CD14-positive monocyte (primary cell): ENCODE measurements around the gene WDR64. TPM values are rescaled to one million over a fixed set of nuclear protein-coding genes. Genes with fewer than 3 reads are reported as not detected.

Experiments
- DNase-seq, 3 donors: peaks; one replicate each; pipeline ENCODE4 v3.0.0-alpha.2; 2011 to 2022
- H2AFZ ChIP-seq: 2 replicates; pipeline ENCODE4 v1.6.0; 2012; ENCODE audit warnings: mild to moderate bottlenecking, low read depth, low read length, inconsistent platforms; ENCODE audit not compliant: insufficient read depth, poor library complexity, severe bottlenecking
- H3K27ac ChIP-seq, 2 donors: 1 replicate in 1 of 2; 2 replicates in 1 of 2; pipeline ENCODE4 v1.5.1; 2012 to 2013; ENCODE audit warnings: low read length in 2 of 2, control low read depth in 1 of 2, inconsistent platforms in 1 of 2, low read depth in 1 of 2, mild to moderate bottlenecking in 1 of 2
- H3K27me3 ChIP-seq, 2 donors: one replicate each; pipeline versions ENCODE4 v1.6.0 to v1.6.1; 2011 to 2013; ENCODE audit warnings: low read length in 2 of 2; ENCODE audit not compliant: control insufficient read depth in 2 of 2, insufficient read depth in 2 of 2
- H3K36me3 ChIP-seq, 2 donors: replicated peaks in 1 of 2; 1 replicate in 1 of 2; 2 replicates in 1 of 2; pipeline versions ENCODE4 v1.5.1 to v1.6.1; 2012 to 2013; ENCODE audit warnings: low read length in 2 of 2, control low read depth in 1 of 2, inconsistent platforms in 1 of 2, mild to moderate bottlenecking in 1 of 2; ENCODE audit not compliant: insufficient read depth in 2 of 2, control insufficient read depth in 1 of 2
- H3K4me1 ChIP-seq, 2 donors: 1 replicate in 1 of 2; 2 replicates in 1 of 2; pipeline versions ENCODE4 v1.5.1 to v1.6.1; 2012 to 2013; ENCODE audit warnings: low read length in 2 of 2, control low read depth in 1 of 2, inconsistent platforms in 1 of 2, mild to moderate bottlenecking in 1 of 2, moderate library complexity in 1 of 2; ENCODE audit not compliant: insufficient read depth in 2 of 2, control insufficient read depth in 1 of 2
- H3K4me2 ChIP-seq: replicated peaks from 2 replicates; pipeline ENCODE3; 2012; ENCODE audit warnings: low read length, moderate library complexity, mild to moderate bottlenecking; ENCODE audit not compliant: poor library complexity, severe bottlenecking; ENCODE audit errors: extremely low read depth
- H3K4me3 ChIP-seq, 3 experiments: fragments of 200-600 bp in 1 of 3; sonication (generic) in 1 of 3; replicated peaks in 1 of 3; 1 replicate in 2 of 3; 2 replicates in 1 of 3; pipeline ENCODE4 v1.5.1; 2011 to 2013; ENCODE audit warnings: low read length in 3 of 3, mild to moderate bottlenecking in 3 of 3, control low read depth in 2 of 3, low read depth in 2 of 3, inconsistent platforms in 1 of 3, moderate library complexity in 1 of 3
- H3K79me2 ChIP-seq: 2 replicates; pipeline ENCODE4 v1.6.0; 2012; ENCODE audit warnings: mild to moderate bottlenecking, control low read depth, inconsistent platforms, low read length, moderate library complexity; ENCODE audit not compliant: insufficient read depth
- H3K9ac ChIP-seq: 2 replicates; pipeline ENCODE4 v1.6.0; 2017; ENCODE audit warnings: low read length, mild to moderate bottlenecking; ENCODE audit not compliant: insufficient read depth, poor library complexity, severe bottlenecking
- H3K9me3 ChIP-seq, 2 donors: replicated peaks in 1 of 2; 1 replicate in 1 of 2; 2 replicates in 1 of 2; pipeline versions ENCODE4 v1.5.1 to v1.6.1; 2012 to 2013; ENCODE audit warnings: low read length in 2 of 2, control low read depth in 1 of 2; ENCODE audit not compliant: control insufficient read depth in 1 of 2, insufficient read depth in 1 of 2
- H4K20me1 ChIP-seq: 2 replicates; pipeline ENCODE4 v1.6.0; 2012; ENCODE audit warnings: mild to moderate bottlenecking, low read length, control low read depth, moderate library complexity; ENCODE audit not compliant: insufficient read depth
- H3K27ac Mint-ChIP-seq, 7 donors: one replicate each; pipeline ENCODE4 v1.8.0; 2020; ENCODE audit warnings: mild to moderate bottlenecking in 7 of 7, mixed read lengths in 7 of 7, moderate library complexity in 6 of 7, inconsistent platforms in 2 of 7
- H3K27me3 Mint-ChIP-seq, 3 donors: one replicate each; pipeline ENCODE4 v1.8.0; 2021 to 2022; ENCODE audit warnings: low read depth in 3 of 3, mild to moderate bottlenecking in 3 of 3, mixed read lengths in 3 of 3, moderate library complexity in 3 of 3, inconsistent platforms in 1 of 3
- H3K36me3 Mint-ChIP-seq, 2 donors: one replicate each; pipeline ENCODE4 v1.8.0; 2020; ENCODE audit warnings: mixed read lengths in 2 of 2, inconsistent platforms in 1 of 2, mild to moderate bottlenecking in 1 of 2
- H3K4me1 Mint-ChIP-seq: one replicate; pipeline ENCODE4 v1.8.0; 2020; ENCODE audit warnings: mild to moderate bottlenecking, mixed read lengths
- H3K4me3 Mint-ChIP-seq, 2 donors: one replicate each; pipeline ENCODE4 v1.8.0; 2020; ENCODE audit warnings: mild to moderate bottlenecking in 2 of 2, mixed read lengths in 2 of 2, moderate library complexity in 1 of 2
- H3K9me3 Mint-ChIP-seq, 7 donors: one replicate each; pipeline ENCODE4 v1.8.0; 2020 to 2022; ENCODE audit warnings: mixed read lengths in 7 of 7, mild to moderate bottlenecking in 6 of 7, moderate library complexity in 6 of 7, inconsistent platforms in 2 of 7
- WGBS: methylation state at CpG from one replicate; pipeline ENCODE4 v1.1.5; 2013; ENCODE audit warnings: missing lambda C conversion rate; ENCODE audit not compliant: insufficient coverage; 5-methylcytosine and 5-hydroxymethylcytosine counted together
- intact Hi-C, 2 donors: fragments of 100-400 bp; cut with micrococcal nuclease; formaldehyde crosslinking; loops; one replicate each; pipeline versions ENCODE4 v1.15.0 to v1.15.1; 2023
- polyA plus RNA-seq, 3 donors: library from polyadenylated mRNA; depleted of rRNA in 1 of 3; unstranded in 2 of 3; stranded (reverse) in 1 of 3; fragments of 300-500 nt in 2 of 3; fragments of >200 nt in 1 of 3; fragmentation: Illumina TruSeq in 2 of 3; gene quantifications; 1 replicate in 2 of 3; 2 replicates in 1 of 3; pipeline ENCODE4 v1.2.3, GENCODE V29; 2012 to 2021
- TF ChIP-seq, protein P1 (sequence below): fragments of 200-600 bp; IDR thresholded peaks from one replicate; pipeline ENCODE4 v1.8.0; 2022; ENCODE audit warnings: antibody characterized with exemption, mild to moderate bottlenecking

WDR64 gene
- polyA plus RNA-seq, 3 donors: not detected

DNA sequence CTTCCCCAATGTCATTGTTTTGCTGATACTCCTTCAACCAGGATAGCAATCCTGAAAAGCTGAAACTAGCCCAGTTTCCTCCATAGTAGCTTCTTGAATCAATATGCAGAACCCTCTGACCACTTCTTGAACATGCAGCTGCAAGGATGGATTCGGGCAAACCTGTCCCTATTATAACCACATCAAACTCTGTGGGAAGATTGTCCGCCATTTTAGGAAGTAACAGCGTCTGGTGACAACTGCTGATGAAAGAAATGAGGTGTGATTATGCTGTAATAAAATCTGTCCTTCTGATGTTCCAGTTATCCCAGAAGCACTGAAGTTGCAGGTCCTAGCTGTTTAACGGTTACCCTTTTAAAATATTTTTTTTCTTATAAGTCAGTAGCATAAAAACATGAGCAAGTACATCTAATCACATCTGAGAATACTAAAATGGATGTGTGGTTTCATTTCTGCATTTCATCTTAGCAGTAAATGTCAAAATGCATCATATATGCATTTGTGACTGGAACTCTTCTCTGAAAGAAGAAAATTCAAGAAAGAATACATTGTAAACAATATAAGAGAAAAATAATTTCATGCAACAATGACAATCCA, 16.4 kb upstream of the WDR64 start:
- no peak overlapping the region for H3K27ac Mint-ChIP-seq

DNA sequence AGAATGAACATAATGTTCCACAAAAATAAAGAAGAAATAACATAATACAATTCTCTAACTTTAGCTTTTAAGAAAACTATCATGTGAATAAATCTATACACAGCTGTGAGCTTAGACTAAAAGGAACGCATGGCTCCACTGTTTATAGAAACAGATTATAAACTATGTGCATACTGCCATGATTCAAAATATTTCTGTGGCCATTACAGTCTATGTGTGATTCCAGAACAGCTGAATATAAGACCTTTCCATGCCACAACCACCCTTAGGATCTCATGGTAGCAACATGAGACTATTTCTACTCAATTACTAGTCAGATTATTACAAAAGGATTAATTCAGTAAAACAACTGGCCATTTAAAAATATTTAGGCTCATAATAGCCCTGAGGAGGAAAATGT, 15.8 kb upstream of the WDR64 start:
- DNase-seq: no peak
- no peak overlapping the region for H3K27ac Mint-ChIP-seq
- Histone ChIP-seq H3K27ac (no peak overlapping the region), H3K9ac (no peak overlapping the region), H2AFZ (no peak overlapping the region), H3K36me3 (peaks cover 6 to 40% of the 10 kb centered on the region in 2 donors), H3K9me3 (no peaks in the 10 kb centered on the region), H4K20me1 (peaks cover 7% of the 10 kb centered on the region), H3K27me3 (no peaks in the 10 kb centered on the region), H3K4me1 (peaks cover 34 to 49% of the 10 kb centered on the region in 2 donors), H3K4me2 (peak overlapping the region; percentile 28), H3K4me3 (no peak overlapping the region), H3K79me2 (peaks cover 86% of the 10 kb centered on the region)
- H3K36me3 Mint-ChIP-seq: peaks cover 25 to 28% of the 10 kb centered on the region in 2 donors
- H3K9me3 Mint-ChIP-seq: no peaks in the 10 kb centered on the region
- TF ChIP-seq, protein P1, sequence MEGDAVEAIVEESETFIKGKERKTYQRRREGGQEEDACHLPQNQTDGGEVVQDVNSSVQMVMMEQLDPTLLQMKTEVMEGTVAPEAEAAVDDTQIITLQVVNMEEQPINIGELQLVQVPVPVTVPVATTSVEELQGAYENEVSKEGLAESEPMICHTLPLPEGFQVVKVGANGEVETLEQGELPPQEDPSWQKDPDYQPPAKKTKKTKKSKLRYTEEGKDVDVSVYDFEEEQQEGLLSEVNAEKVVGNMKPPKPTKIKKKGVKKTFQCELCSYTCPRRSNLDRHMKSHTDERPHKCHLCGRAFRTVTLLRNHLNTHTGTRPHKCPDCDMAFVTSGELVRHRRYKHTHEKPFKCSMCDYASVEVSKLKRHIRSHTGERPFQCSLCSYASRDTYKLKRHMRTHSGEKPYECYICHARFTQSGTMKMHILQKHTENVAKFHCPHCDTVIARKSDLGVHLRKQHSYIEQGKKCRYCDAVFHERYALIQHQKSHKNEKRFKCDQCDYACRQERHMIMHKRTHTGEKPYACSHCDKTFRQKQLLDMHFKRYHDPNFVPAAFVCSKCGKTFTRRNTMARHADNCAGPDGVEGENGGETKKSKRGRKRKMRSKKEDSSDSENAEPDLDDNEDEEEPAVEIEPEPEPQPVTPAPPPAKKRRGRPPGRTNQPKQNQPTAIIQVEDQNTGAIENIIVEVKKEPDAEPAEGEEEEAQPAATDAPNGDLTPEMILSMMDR: no peak
- WGBS: 100% methylated on average over 1 of the region's 1 CpG
- intact Hi-C loops: loop anchor here in 1 of 2 donors (5.0 to 10.0 kb wide), 2 partner anchors 119 to 209 kb away; partner anchors contain the start of genes EXO1 and FH
- no peak overlapping the region for H3K4me3 Mint-ChIP-seq
- no peaks in the 10 kb centered on the region for H3K27me3 Mint-ChIP-seq
- H3K4me1 Mint-ChIP-seq: peaks cover 39% of the 10 kb centered on the region

More for the DNA sequence above, 16.4 kb upstream of the WDR64 start:
- TF ChIP-seq, protein P1: no peak
- intact Hi-C loops: loop anchor here in 1 of 2 donors (5.0 to 10.0 kb wide), 2 partner anchors 118 to 209 kb away; partner anchors contain the start of genes EXO1 and FH
- Histone ChIP-seq H2AFZ (no peak overlapping the region), H3K4me3 (peak overlapping the region in 1 of 3 experiments; percentile 21), H3K4me1 (peaks cover 28 to 45% of the 10 kb centered on the region in 2 donors), H3K79me2 (peaks cover 86% of the 10 kb centered on the region), H3K27ac (peak overlapping the region in 1 of 2 donors; percentile 17), H3K27me3 (no peaks in the 10 kb centered on the region), H3K9me3 (no peaks in the 10 kb centered on the region), H3K9ac (no peak overlapping the region), H4K20me1 (peaks cover 7% of the 10 kb centered on the region), H3K36me3 (peaks cover 6 to 40% of the 10 kb centered on the region in 2 donors), H3K4me2 (peak overlapping the region; percentile 28)
- H3K4me1 Mint-ChIP-seq: peaks cover 33% of the 10 kb centered on the region
- H3K27me3 Mint-ChIP-seq: no peaks in the 10 kb centered on the region
- no peak overlapping the region for H3K4me3 Mint-ChIP-seq
- DNase-seq: no peak
- H3K9me3 Mint-ChIP-seq: no peaks in the 10 kb centered on the region
- WGBS: no CpG with 5 or more reads among the region's 4 CpGs
- peaks cover 25 to 28% of the 10 kb centered on the region in 2 donors for H3K36me3 Mint-ChIP-seq
